Endometrial microvascular endothelial cells (primary cell): ENCODE measurements around the gene CASS4. TPM values are rescaled to one million over a fixed set of nuclear protein-coding genes. Genes with fewer than 3 reads are reported as not detected.

ENCODE experiments used
- in situ Hi-C: cut with HindIII; loops from 2 replicates; pipeline ENCODE4 v1.10.0; 2017; ENCODE audit warnings: low sequenced_read_pairs, low pct_unique_long_range_greater_than_20kb; ENCODE audit errors: inconsistent ontology term
- total RNA-seq: library from RNA; depleted of rRNA; stranded (reverse); fragments of >200 nt; gene quantifications from one replicate; pipeline ENCODE4 v1.2.3, GENCODE V29; 2015; ENCODE audit errors: inconsistent ontology term

The CASS4 gene
- total RNA-seq, 1 donor from 2014 or later = 0.28 TPM

DNA sequence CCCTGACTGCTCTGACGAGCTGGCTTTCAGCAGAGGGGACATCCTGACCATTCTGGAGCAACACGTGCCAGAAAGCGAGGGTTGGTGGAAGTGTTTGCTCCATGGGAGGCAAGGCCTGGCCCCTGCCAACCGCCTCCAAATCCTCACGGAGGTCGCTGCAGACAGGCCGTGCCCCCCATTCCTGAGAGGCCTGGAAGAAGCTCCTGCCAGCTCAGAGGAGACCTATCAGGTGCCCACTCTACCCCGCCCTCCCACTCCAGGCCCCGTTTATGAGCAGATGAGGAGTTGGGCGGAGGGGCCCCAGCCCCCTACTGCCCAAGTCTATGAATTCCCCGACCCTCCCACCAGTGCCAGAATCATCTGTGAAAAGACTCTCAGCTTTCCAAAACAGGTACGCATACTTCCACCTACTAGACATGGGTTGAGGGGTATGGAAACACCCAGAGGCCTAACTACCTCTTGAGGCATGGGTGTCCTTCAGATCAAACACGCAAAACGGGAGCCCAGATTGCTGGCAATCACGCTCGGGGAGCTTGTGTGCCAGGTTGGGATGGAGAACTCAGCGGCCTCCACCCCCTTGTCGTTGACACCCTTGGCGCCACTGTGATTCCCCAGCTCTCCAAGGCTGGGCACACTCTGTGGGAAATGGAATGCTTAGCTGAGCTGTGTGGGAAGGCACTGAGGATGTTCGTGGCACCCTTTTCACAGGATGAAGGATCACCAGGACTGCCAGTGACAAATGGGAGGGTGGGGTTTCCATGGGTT is 25.3 kb downstream of the CASS4 start:
- in situ Hi-C loops = no loop called here

DNA sequence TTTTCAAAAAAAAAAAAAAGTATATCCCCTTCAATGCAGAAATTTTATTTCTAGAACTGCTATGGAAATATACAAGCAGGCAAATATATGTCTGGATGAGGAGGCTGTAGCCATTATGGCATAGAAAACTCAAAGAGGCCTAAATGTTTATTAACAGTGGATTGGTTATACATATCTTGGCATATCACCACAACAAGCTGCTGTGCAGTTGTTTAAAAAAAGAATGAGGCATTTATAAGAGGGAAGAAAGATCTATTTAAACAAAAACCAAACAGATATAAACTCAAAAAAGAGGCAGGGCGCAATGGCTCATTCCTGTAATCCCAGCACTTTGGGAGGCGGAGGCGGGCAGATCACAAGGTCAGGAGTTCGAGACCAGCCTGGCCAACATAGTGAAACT is 26.2 kb downstream of the CASS4 start:
- in situ Hi-C loops = no loop called here

DNA sequence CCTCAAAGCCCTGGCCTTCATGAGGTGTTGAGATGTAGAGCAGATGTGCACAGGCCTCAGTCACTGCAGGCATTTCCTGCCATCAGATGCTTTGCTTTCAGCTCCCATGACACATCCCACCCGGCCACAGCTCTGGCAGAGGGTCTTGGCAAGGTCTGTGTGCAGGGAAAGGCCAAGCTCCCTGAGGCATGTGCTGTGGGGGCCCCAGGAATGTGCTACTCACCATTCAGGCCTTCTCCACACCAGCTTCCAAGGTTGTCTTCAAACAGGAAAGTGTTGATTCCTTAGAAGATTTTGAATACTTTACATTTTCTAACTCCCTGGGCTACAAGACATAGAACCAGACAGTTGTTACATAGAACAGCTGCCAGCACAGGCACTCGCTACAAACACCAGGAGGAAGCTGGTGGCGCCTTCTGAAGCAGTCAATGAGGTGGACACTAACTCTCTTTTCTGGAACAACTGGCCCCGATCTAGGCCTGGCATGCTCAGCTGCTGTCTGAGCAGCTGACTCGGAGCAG is 27.8 kb downstream of the CASS4 start:
- in situ Hi-C loops = no loop called here

DNA sequence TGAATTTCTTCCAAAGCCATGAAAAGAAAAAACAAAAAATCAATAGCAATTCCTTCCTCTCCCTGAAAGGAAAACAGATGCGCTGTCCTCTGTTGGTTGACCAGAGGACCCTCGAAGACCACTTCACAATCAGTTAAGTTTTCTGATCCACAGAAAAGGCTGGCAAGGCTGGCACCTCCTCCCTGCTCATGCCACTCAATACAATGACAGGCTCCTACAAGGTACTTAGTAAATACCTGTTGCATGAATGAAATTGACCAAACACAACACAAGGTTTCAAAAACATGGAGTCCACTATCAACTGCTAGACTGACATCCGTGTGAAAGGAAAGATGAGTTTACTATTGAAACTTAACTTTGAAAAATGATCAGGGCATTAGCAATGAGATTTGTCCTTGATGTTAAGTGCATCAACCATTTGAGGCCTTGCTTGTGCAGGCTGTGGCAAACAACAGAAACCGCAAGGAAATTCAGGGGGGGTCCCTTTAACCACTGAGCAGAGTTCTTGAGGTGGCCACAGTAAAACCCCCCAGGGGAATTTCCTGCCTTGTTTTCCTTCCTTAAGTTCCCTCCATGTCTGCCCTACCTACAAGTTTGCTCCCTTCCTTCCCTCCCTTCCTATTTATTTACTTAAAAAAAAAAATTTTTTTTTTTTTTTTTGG is 28.4 kb downstream of the CASS4 start:
- in situ Hi-C loops = no loop called here

DNA sequence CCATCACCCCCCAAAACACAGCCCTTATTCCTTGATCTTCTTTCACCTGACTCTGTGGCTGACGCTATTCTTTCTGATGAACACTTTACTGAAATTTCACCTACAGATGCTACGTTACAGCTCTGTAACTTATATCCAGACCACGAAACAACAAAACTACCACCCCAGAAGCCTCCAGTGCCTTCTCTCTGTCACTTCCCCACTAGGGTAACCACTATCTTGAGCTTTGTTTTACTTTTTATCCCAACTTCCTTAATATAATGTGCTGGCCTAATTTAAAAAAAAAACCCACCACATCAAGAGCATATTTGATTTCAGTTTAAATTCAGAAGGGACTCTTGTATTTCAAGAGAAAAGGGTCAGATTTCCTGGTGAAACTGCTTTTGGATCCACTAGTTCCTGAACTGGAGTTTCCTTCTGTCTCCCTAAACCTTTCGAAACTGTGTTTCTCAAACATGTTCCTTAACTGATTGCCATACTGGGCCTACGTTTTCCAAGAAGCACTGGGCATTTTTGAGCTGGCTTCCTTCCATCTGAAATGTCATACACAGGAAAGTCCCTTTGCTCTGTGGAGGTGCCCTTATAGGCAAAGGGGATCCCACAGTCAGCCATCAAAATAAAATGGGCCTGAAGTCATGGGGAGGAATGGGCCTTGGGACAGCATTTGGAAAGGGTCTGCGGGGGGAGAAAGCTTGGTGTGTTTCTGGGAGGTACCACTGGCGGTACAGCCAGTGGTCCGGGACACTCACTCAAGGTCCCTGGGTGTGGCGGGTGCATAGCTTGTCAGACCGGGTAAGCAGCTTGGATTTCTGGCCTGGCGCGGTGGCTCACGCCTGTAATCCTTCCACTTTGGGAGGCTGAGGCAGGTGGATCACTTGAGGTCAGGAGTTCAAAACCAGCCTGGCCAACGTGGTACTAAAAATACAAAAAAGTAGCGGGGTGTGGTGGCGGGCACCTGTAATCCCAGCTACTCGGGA is 30.6 kb downstream of the CASS4 start:
- in situ Hi-C loops = no loop called here

DNA sequence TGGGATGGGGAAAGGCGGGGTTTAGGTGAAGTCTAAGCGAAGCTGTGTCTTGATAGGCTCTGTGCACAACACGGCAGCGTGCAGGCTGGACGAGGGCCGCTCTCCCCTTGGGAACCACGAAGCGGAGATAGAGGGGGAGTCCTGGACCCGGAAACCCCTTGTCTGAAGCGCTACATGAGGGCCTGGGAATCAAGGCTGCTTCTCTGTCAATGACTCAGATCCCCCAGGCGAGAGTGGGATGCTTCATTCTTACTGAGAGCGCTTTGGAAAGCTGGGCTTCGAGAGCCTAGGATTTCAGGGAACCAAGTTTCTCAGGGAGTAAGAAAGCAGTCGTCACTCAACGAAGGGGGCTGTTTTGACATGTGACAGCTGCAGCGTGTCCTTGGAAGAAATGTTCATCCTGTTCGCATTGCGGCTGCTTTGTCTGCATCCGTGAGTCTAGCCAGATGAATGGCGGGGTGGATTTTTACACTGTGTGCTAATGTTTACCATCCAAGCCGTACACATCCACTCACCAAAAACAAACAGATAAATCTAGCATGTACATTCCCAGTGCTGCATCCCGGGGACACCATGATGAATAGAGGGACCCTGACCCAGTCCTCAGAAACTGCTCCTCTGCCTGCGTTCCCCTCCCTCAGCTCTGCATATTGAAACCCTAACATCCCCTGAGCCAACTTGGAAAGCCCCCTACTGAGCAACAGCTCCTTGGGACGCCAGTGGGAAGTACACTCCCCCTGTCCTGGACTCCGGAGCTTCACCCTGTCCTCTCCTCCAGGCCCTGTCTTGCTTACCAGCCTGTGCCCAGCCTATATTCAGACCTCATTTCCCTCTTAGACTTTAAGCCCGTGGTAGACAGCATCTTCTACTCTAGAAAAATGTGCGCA is 31.8 kb downstream of the CASS4 start:
- in situ Hi-C loops = no loop called here

DNA sequence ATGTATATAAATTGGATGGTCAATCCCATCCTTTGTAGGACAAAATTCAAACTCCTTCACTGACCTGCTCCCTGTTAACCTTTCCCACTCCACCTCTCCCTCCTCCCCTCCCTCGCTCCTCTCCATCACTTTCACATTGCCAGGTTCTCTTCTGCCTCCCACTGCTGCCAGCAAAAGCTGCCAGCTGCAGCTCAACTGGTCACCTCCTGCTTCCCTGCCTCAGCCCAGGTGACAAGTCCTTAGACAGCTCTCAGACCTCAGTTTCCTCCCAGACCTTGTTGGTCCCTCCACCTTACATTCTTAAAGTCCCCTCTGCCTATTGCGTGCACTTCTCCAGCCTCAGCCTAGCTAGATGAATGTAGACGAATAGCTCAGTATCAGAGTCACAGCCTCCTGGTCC is 33.1 kb downstream of the CASS4 start:
- in situ Hi-C loops = no loop called here

DNA sequence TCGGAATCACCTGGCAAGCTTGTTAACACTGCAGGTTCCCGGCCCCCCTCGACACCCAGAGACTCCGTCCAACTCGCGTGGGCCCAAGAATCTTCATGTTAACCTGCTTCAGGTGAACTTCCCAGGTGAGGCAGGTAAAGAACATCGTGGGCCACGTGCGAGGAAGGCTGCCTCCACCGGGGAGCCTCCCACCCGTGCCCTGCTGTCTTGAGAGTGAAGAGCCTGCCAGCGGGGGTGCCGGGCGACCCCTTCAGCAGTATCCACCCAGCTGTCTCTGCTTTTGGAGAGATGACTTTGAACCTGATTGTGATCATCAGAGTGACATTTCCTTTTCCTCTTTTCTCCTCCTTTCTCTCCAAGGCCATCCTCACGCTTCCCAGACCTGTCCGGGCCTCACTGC is 33.5 kb downstream of the CASS4 start:
- in situ Hi-C loops = no loop called here

DNA sequence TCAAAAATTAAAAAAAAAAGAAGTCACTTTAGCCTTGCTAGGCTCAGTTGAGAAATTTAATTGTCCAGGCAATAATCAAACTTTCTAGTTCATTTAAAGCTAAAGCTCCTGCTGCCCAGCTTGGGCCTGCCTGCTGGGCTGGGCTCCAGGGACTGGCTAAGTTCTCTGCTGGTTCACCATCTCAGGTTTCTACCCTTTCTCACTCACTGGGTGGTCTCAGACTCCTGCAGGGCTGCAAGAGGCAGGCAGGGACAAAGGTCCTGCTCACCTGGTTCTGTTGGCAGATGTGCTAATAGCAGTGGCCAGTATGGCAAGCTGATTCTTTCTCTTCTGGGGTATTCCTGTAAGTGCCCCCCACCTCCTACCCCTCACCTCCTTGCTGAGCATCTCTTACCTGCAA is 35.2 kb downstream of the CASS4 start:
- in situ Hi-C loops = no loop called here

DNA sequence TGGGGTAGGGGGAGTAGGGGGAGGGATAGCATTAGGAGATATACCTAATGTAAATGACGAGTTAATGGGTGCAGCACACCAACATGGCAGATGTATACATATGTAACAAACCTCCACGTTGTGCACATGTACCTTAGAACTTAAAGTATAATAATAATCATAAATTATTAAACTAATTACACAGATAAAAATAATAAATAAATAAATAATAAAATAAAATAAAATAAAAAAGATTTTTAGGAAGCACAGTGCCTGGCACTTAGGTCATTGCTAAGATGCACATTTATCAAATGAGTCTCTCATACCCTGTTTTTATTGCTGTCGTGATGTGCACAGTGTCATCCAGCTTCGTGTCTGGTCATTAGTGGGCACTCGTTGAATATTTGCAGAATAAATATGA is 37.4 kb downstream of the CASS4 start:
- in situ Hi-C loops = no loop called here

DNA sequence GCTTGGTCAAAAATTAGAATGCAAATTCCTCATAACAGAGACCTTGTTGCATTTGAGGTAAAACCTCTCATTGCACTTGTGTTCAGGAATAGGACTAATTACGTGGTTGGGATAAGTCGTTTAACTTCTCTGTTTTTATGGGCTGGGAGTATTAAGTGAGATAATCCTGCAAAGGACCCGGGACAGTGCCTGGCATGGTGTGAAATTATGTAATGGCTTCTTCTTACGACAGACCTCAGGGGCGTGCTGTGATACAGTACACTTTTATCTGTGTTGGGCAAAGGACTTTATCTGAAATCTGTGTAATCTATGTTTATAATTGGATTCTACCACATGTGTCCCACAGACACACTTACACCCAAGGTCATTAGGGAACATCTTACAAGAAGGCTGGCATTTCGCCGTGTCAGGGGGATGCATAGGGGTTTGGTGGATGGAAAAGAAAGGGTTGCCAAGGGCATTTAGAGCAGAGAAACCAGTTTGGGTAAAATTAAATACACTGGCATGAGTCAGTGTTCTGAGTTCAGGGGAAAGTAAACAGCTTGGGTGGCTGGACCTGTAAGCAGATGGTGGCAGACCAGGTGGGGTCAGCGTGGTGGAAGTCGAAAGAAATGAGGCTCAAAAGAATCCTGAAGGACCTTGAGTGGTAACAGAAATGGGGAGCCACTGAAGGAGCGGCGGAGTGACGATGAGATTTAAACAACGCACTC is 39.2 kb downstream of the CASS4 start:
- in situ Hi-C loops = no loop called here

DNA sequence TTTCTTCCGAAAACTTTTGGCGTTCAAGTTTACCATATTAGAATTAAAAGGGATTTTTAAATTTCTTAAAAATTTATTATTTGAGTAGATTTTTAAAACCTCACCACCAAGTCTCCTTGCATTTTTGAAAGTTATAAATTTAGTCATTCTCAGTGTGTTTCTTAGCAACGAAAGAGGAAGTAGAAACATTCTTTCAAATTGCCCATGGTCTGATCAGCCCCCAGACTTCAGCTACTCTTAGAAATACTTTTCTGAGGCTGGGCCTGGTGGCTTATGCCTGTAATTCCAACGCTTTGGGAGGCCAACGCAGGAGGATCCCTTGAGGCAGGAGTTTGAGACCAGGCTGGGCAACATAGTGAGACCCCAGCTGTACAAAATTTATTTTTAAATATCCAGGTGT is 41.3 kb downstream of the CASS4 start:
- in situ Hi-C loops = no loop called here

DNA sequence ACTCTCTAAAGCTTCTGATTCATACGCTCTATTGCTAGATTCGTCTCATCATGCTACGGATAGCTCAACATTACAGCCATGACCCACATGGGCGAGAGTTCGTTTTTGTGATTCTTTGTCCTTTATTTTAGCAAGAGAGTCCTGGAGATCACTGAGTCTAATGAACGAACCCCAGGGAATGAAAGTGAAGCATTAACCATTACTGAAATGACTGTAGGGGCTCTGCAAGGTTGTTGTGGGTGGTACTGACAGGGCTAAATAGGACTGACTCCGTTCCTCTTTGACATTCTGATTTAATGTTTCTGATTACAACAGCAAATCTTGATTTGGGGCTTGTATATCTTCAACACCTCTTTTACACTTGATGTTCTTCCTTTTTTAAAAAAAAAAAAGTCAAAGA is 42.7 kb downstream of the CASS4 start:
- in situ Hi-C loops = no loop called here

DNA sequence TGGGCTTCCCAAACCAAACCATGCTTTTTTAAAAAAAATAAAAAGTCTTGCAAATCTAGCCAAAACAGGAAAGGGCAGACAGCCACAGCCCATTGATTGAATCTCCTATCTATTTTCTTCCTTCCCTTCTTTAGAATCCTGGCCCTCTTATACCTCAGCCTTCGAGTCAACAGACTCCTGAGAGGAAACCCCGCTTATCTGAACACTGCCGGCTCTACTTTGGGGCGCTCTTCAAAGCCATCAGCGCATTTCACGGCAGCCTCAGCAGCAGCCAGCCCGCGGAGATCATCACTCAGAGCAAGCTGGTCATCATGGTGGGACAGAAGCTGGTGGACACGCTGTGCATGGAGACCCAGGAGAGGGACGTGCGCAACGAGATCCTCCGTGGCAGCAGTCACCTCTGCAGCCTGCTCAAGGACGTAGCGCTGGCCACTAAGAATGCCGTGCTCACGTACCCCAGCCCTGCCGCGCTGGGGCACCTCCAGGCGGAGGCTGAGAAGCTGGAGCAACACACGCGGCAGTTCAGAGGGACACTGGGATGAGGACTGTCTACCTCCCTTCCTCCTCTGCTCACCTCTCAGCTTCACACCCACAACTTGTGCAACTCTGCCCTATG is 46.3 kb downstream of the CASS4 start:
- in situ Hi-C loops = no loop called here

DNA sequence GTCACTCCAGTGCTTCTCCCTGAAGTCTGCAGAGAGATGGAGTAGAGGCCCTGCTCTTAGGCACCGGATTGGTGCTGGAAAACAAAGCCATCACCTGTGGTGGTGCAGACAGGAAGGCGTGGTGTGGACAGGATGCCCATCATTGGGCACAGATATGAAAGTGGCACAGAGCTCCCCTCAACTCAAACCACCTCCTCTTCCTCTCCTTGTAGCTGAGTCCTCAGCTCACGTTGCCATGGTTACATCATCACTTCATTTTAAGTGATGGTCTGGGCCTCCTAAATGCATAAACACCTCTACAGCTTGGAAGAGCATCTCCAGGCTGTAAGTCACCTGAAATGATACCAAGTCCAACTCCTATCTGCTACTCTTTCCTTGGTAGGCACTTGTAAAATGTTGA is 48.4 kb downstream of the CASS4 start:
- in situ Hi-C loops = no loop called here

DNA sequence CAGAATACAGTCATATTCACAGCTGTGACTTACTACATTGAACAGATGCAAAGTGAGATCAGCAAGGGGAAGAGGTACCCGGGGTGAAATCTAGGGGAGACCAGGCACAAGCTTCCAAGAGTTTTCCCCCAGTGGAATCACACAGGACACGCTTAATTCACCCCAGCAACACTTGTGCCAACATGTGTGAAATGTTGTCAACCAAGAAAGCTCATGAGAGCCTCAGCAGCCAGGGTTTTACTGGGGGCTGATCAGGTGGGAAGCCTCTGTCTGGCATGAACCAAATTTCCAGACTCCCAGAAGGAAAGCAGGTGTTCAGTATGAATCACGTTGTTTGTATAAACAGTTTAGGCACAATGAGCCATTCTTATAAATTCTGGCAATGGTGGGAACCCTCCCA is 49.5 kb downstream of the CASS4 start:
- in situ Hi-C loops = no loop called here

DNA sequence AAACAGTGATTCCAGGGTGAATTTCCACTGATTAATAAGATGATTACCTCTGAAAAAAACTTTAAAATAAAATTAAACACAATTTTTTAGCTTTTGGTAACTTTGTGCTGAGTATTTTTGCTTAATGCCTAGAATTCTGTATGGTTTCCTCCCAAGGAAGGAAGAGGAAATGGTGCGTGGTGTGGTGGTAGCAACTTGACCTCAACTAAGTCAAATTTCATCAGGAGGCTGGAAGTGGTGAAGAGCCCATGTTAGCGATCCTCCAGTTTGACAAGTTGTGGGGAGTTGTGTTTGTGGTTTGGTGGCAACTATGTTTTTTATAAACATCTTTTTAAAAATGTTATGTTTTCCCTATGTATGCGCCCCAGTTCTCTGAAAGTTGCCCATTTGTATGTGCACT is 51.4 kb downstream of the CASS4 start:
- in situ Hi-C loops = no loop called here

DNA sequence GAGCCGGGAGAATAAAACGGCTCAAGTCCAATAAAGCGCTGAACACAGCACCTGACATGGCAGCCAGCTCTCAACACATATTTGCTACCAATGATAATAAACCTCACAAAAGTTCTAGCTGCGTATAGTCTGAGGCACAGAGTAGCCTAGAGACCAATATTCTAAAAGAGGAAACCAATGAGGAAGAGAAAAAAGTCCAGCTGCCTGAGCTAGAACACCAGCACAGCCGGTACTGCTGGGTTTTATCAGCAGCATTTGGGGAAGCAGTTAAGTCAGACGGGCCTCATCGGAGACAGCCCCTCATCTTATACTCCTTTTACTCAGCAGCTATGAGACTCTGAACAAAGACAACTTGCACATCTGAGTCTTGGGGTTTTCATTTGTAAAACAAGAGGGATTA is 53.9 kb downstream of the CASS4 start:
- in situ Hi-C loops = no loop called here
